Stimulated activated CD8-positive, alpha-beta memory T cell treated with anti-CD3 and anti-CD28 coated beads, Interleukin-15, amount 100 ng/mL, for 48 hours (primary cell): ENCODE results near the gene ARHGDIG.
"Not testable (repeated sequence)": the region's sequence is repeated elsewhere in the genome, so short reads cannot be mapped to it uniquely, and the experiment has no call there.

Source experiments
- DNase-seq, 2 donors: peaks; one replicate each; pipeline ENCODE4 v3.0.0-alpha.2; 2020; ENCODE audit warnings: low read depth in 2 of 2

ARHGDIG gene

GRCh38 chr16:330741-331140, 50.4 kb downstream of the ARHGDIG start:
- DNase-seq: no peak

DNA sequence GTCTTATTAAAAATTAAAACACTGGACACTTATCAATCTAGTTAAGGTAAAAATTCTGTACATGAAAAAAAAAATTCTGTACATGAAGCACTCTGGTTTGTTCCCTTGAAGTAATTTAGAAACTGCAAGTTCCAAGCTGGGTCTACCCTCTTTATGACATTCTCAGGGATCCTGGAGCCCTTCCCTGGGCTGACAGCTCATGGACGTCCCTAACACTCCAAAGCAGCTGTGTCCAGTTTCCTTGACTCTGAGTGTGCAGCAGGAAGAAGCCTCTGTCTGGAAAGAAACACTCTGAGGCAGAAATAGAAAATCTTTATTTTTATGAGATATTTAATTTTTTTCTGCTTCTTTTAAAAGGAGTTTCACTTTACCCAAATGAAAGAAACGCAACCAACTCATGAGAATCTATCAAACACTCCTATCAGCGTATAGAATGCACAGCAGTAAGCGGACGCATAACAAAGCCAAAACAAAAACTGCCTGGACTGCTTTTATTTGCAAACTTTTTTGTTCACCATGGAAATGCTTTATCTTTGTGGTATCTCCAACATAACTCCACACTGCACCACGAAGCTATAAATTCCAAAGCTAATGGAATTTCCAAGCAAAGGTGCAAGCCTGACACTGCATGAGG, 50.9 kb downstream of the ARHGDIG start:
- DNase-seq: not testable (repeated sequence)
